ENCODE measurements around the gene ASB4.
"Not testable (repeated sequence)": the region's sequence is repeated elsewhere in the genome, so short reads cannot be mapped to it uniquely, and the experiment has no call there.

Gene ASB4

GRCh38 chr7:95550546-95550945, 64.8 kb downstream of the ASB4 start:
- Histone ChIP-seq H3K27me3 (no peaks in the 10 kb centered on the region), H3K9me3 (no peaks in the 10 kb centered on the region), H3K27ac (no peak overlapping the region), H3K4me1 (ENCODE audit: control insufficient read depth in 1 of 2, insufficient read depth in 1 of 2, low read depth in 1 of 2, low read length in 1 of 2) (no peaks in the 10 kb centered on the region), H3K36me3 (no peaks in the 10 kb centered on the region), H3K4me3 (ENCODE audit: low read depth in 1 of 2, low read length in 1 of 2) (no peak overlapping the region)
- TF ChIP-seq CTCF (IDR thresholded peaks at IDR 0.05) = no peak

GRCh38 chr7:95552010-95552926, 66.5 kb downstream of the ASB4 start:
- H3K4me3 ChIP-seq (ENCODE audit: low read depth in 1 of 2, low read length in 1 of 2); H3K27me3 ChIP-seq; H3K27ac ChIP-seq; H3K9me3 ChIP-seq; H3K36me3 ChIP-seq; H3K4me1 ChIP-seq (ENCODE audit: control insufficient read depth in 1 of 2, insufficient read depth in 1 of 2, low read depth in 1 of 2, low read length in 1 of 2): not testable (repeated sequence)

- Histone ChIP-seq H3K4me1 (ENCODE audit: control insufficient read depth in 1 of 2, insufficient read depth in 1 of 2, low read depth in 1 of 2, low read length in 1 of 2) (no peaks in the 10 kb centered on the region), H3K27me3 (no peaks in the 10 kb centered on the region), H3K27ac (no peak overlapping the region), H3K4me3 (ENCODE audit: low read depth in 1 of 2, low read length in 1 of 2) (no peak overlapping the region), H3K9me3 (no peaks in the 10 kb centered on the region), H3K36me3 (no peaks in the 10 kb centered on the region)
- no peak for TF ChIP-seq CTCF (IDR thresholded peaks at IDR 0.05)
Measured at GRCh38 chr7:95553939-95554338, 68.2 kb downstream of the ASB4 start.

GRCh38 chr7:95556777-95557176, 71.0 kb downstream of the ASB4 start:
- no peaks in the 10 kb centered on the region for H3K36me3 ChIP-seq
- no peaks in the 10 kb centered on the region for H3K9me3 ChIP-seq
- no peak overlapping the region for H3K27ac ChIP-seq
- no peaks in the 10 kb centered on the region for H3K27me3 ChIP-seq
- no peak overlapping the region for H3K4me3 ChIP-seq (ENCODE audit: low read depth in 1 of 2, low read length in 1 of 2)
- H3K4me1 ChIP-seq (ENCODE audit: control insufficient read depth in 1 of 2, insufficient read depth in 1 of 2, low read depth in 1 of 2, low read length in 1 of 2) = no peaks in the 10 kb centered on the region
- no peak for TF ChIP-seq CTCF (IDR thresholded peaks at IDR 0.05)

GRCh38 chr7:95558864-95559263, 73.1 kb downstream of the ASB4 start:
- no peaks in the 10 kb centered on the region for H3K36me3 ChIP-seq
- no peaks in the 10 kb centered on the region for H3K9me3 ChIP-seq
- no peaks in the 10 kb centered on the region for H3K4me1 ChIP-seq (ENCODE audit: control insufficient read depth in 1 of 2, insufficient read depth in 1 of 2, low read depth in 1 of 2, low read length in 1 of 2)
- TF ChIP-seq CTCF (IDR thresholded peaks at IDR 0.05) = no peak
- no peak overlapping the region for H3K27ac ChIP-seq
- H3K4me3 ChIP-seq (ENCODE audit: low read depth in 1 of 2, low read length in 1 of 2) = no peak overlapping the region
- H3K27me3 ChIP-seq = no peaks in the 10 kb centered on the region

GRCh38 chr7:95560674-95561073, 74.9 kb downstream of the ASB4 start:
- Histone ChIP-seq H3K4me3 (ENCODE audit: low read depth in 1 of 2, low read length in 1 of 2) (no peak overlapping the region), H3K36me3 (no peaks in the 10 kb centered on the region), H3K27ac (no peak overlapping the region), H3K4me1 (ENCODE audit: control insufficient read depth in 1 of 2, insufficient read depth in 1 of 2, low read depth in 1 of 2, low read length in 1 of 2) (no peaks in the 10 kb centered on the region), H3K27me3 (no peaks in the 10 kb centered on the region), H3K9me3 (no peaks in the 10 kb centered on the region)
- no peak for TF ChIP-seq CTCF (IDR thresholded peaks at IDR 0.05)
